Endodermal cell (in vitro differentiated cells): ENCODE measurements around the gene LAMC2. TPM values are rescaled to one million over a fixed set of nuclear protein-coding genes. Genes with fewer than 3 reads are reported as not detected.
A peak's percentile ranks its signal among the peaks of the same experiment; 100 is the strongest.

ENCODE experiments used
- DNase-seq: peaks from one replicate; pipeline ENCODE4 v3.0.0-alpha.2; 2017
- H3K27ac ChIP-seq: 2 replicates; pipeline ENCODE4 v1.5.1; 2013; ENCODE audit warnings: mild to moderate bottlenecking, low read depth, low read length, moderate library complexity
- H3K27me3 ChIP-seq: 2 replicates; pipeline ENCODE4 v1.6.1; 2013; ENCODE audit warnings: mild to moderate bottlenecking, low read length, moderate library complexity; ENCODE audit not compliant: insufficient read depth, control insufficient read depth, poor library complexity, severe bottlenecking
- H3K36me3 ChIP-seq: 2 replicates; pipeline ENCODE4 v1.7.0; 2013; ENCODE audit warnings: mild to moderate bottlenecking, low read length, moderate library complexity; ENCODE audit not compliant: control insufficient read depth, insufficient read depth
- H3K4me1 ChIP-seq: one replicate; pipeline ENCODE4 v1.7.0; 2013; ENCODE audit warnings: low read length; ENCODE audit not compliant: control insufficient read depth, insufficient read depth
- H3K4me3 ChIP-seq: 2 replicates; pipeline ENCODE4 v1.5.1; 2013; ENCODE audit warnings: mild to moderate bottlenecking, low read length, moderate library complexity
- H3K9ac ChIP-seq: 2 replicates; pipeline ENCODE4 v1.6.1; 2013; ENCODE audit warnings: mild to moderate bottlenecking, low read length, moderate library complexity; ENCODE audit not compliant: poor library complexity, severe bottlenecking; ENCODE audit errors: extremely low read depth
- H3K9me3 ChIP-seq: 2 replicates; pipeline ENCODE4 v1.6.1; 2013; ENCODE audit warnings: mild to moderate bottlenecking, low read length, moderate library complexity; ENCODE audit not compliant: control insufficient read depth
- H3K27ac Mint-ChIP-seq: 2 replicates; pipeline ENCODE4 v1.8.0; 2020; ENCODE audit warnings: mixed read lengths
- H3K27me3 Mint-ChIP-seq: 2 replicates; pipeline ENCODE4 v1.8.0; 2021; ENCODE audit warnings: mild to moderate bottlenecking, mixed read lengths; ENCODE audit not compliant: insufficient read depth
- H3K36me3 Mint-ChIP-seq: 2 replicates; pipeline ENCODE4 v1.8.0; 2020; ENCODE audit warnings: low read depth, mixed read lengths
- H3K4me1 Mint-ChIP-seq: 2 replicates; pipeline ENCODE4 v1.8.0; 2020; ENCODE audit warnings: mixed read lengths
- H3K4me3 Mint-ChIP-seq: 2 replicates; pipeline ENCODE4 v1.8.0; 2020; ENCODE audit warnings: mild to moderate bottlenecking, moderate library complexity, mixed read lengths
- H3K9me3 Mint-ChIP-seq: 2 replicates; pipeline ENCODE4 v1.8.0; 2020; ENCODE audit warnings: mild to moderate bottlenecking, mixed read lengths
- WGBS, 2 experiments: methylation state at CpG; one replicate each; pipeline versions ENCODE4 v1.1.5 to v1.1.7; 2013; ENCODE audit warnings: missing lambda C conversion rate in 2 of 2, mixed read lengths in 1 of 2; ENCODE audit not compliant: insufficient coverage in 1 of 2, insufficient read length in 1 of 2; 5-methylcytosine and 5-hydroxymethylcytosine counted together
- total RNA-seq, 2 donors: library from RNA; stranded (reverse); fragmentation: NEBNext Ultra II Directional in 1 of 2; extraction: Animal tissue kit (Norgen Biotek cat#: 25700) in 1 of 2; gene quantifications; 2 replicates in 1 of 2; 3 replicates in 1 of 2; pipeline ENCODE4 v1.2.1, GENCODE V29; 2021
- TF ChIP-seq, protein P1 (sequence below): fragments of 200-600 bp; sonication (generic); conservative IDR thresholded peaks from 2 replicates; pipeline ENCODE4 v1.5.0; 2021; ENCODE audit warnings: antibody characterized with exemption, mild to moderate bottlenecking

The LAMC2 gene
- total RNA-seq, 2 donors from 2014 or later: 2.8 to 4.8 TPM

DNA sequence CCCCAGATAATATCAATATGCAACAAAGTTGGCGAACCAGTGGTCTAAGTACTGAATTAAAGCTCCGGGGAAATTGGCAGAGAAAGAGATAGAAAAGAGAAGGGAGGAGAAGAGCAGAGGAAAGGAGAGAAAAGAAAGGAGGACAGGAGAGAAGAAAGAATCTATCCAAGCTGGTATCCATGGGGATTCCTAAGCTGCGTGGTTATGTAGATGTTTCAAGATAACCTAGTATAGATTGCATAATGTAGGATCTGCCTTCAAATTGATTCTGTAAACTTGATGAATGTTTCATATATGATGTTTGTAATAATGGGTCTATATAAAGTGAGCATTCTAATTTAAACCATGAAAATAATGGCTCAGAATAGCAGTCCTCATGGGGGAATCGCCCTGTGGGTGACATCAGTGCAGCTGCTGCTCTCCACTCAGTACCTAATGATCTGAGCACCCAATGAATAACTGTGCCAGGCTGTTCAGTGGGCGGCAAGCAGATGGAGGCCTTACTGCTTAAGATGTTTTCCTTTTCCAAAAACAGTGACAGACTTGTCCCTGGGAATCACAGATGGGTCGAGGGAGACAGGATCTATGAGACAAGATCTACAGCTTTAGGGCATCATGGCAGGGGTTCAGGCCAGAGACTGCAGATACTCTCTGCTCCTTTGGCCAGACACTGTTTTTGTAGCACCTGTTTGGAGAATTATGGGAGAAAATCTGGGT is 78.0 kb downstream of the LAMC2 start:
- no peaks in the 10 kb centered on the region for H3K4me1 ChIP-seq
- H3K4me1 Mint-ChIP-seq: no peaks in the 10 kb centered on the region
- no peak overlapping the region for H3K27ac Mint-ChIP-seq
- 71 to 77% methylated on average over 6 of the region's 6 CpGs for WGBS, 2 experiments
- H3K36me3 ChIP-seq: no peaks in the 10 kb centered on the region
- no peak overlapping the region for H3K4me3 Mint-ChIP-seq
- TF ChIP-seq, protein P1, sequence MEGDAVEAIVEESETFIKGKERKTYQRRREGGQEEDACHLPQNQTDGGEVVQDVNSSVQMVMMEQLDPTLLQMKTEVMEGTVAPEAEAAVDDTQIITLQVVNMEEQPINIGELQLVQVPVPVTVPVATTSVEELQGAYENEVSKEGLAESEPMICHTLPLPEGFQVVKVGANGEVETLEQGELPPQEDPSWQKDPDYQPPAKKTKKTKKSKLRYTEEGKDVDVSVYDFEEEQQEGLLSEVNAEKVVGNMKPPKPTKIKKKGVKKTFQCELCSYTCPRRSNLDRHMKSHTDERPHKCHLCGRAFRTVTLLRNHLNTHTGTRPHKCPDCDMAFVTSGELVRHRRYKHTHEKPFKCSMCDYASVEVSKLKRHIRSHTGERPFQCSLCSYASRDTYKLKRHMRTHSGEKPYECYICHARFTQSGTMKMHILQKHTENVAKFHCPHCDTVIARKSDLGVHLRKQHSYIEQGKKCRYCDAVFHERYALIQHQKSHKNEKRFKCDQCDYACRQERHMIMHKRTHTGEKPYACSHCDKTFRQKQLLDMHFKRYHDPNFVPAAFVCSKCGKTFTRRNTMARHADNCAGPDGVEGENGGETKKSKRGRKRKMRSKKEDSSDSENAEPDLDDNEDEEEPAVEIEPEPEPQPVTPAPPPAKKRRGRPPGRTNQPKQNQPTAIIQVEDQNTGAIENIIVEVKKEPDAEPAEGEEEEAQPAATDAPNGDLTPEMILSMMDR: no peak
- no peaks in the 10 kb centered on the region for H3K9me3 ChIP-seq
- H3K27ac ChIP-seq: no peak overlapping the region
- peaks cover 70% of the 10 kb centered on the region for H3K27me3 Mint-ChIP-seq
- H3K27me3 ChIP-seq: peaks cover 93% of the 10 kb centered on the region
- no peaks in the 10 kb centered on the region for H3K36me3 Mint-ChIP-seq
- H3K4me3 ChIP-seq: no peak overlapping the region
- H3K9ac ChIP-seq: no peak overlapping the region
- no peaks in the 10 kb centered on the region for H3K9me3 Mint-ChIP-seq
- peak; percentile 18 for DNase-seq

DNA sequence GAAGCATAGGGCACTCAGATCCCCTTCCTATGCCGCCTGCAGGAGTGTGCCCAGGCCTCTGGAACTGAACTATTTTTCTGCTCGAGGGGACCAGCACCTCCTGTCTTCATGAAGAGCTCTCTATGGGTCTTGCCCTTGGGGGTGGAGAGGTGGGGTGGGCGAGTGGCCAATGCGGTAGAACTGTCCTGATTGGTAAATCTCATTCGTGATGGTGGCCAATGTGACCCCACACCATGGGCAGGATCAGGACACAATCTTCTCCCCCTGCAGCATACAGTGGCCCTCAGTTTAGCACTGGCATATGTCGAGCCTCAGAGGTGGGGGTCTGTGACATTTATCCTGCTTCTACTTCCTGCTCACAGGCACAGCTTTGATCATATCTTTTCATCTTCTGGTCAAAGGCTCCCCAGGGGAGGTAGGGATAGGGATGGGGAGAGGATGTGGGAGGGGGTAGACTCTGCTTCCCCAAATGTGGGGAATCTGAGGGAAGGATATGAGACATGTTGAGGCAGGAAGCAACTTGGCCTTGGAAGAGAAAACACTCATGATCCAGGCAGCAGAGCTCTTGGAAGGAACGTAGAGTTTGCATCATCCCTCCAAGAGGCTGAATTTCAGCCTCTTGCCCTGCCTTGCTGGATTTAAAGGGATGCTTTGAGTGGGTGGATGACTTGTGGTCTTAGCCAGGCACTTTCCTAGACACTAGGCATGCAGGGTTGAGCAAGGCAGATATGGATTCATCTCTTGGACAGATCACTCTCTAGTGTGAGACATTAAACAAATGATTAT is 81.8 kb downstream of the LAMC2 start:
- DNase-seq: peak; percentile 36
- no peaks in the 10 kb centered on the region for H3K4me1 ChIP-seq
- H3K27me3 ChIP-seq: peaks cover 76% of the 10 kb centered on the region
- H3K9me3 Mint-ChIP-seq: no peaks in the 10 kb centered on the region
- H3K27me3 Mint-ChIP-seq: peaks cover 63% of the 10 kb centered on the region
- TF ChIP-seq, protein P1: no peak
- H3K27ac ChIP-seq: no peak overlapping the region
- no peak overlapping the region for H3K9ac ChIP-seq
- no peak overlapping the region for H3K4me3 Mint-ChIP-seq
- WGBS, 2 experiments: 84 to 88% methylated on average over 4 to 7 of the region's 7 CpGs
- H3K36me3 ChIP-seq: no peaks in the 10 kb centered on the region
- no peaks in the 10 kb centered on the region for H3K36me3 Mint-ChIP-seq
- no peak overlapping the region for H3K4me3 ChIP-seq
- H3K9me3 ChIP-seq: no peaks in the 10 kb centered on the region
- H3K27ac Mint-ChIP-seq: no peak overlapping the region
- peaks cover 9% of the 10 kb centered on the region for H3K4me1 Mint-ChIP-seq

DNA sequence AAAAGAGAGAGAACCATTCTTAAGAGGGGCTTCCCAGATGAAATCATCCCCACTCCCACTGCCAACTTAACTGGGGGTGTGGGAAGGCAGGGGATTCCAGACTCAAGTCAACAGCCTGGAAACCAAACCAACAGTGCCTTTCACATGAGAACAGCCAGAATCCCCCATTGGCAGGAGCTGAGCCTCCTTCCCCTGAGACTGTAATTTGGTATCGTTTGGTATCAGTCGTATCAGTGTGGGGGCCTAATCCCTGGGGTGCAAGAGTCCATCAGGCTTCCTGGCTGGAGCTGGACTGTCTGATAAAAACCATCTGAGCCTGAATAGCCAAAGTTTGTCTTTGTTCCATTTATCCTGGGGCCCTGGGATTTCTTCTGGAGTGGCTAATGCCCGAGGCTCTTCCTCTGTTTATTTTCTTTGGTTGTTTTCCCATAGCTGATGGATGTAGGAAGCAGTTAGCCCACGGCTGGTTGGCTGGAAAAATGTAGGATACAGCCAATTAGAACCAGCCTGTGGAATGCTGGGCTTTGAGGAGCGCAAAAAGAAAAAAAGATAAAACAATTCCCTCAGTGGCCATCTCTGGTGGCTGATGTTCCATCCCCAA is 84.6 kb downstream of the LAMC2 start:
- H3K27me3 ChIP-seq: peaks cover 60% of the 10 kb centered on the region
- H3K27ac Mint-ChIP-seq: no peak overlapping the region

More for the DNA sequence above, 84.6 kb downstream of the LAMC2 start:
- H3K36me3 ChIP-seq: no peaks in the 10 kb centered on the region
- WGBS, 2 experiments: 92% methylated on average over 3 to 5 of the region's 5 CpGs
- H3K27ac ChIP-seq: no peak overlapping the region
- TF ChIP-seq, protein P1: no peak
- Mint-ChIP-seq H3K36me3 (no peaks in the 10 kb centered on the region), H3K4me3 (no peak overlapping the region), H3K27me3 (peaks cover 43% of the 10 kb centered on the region), H3K4me1 (peaks cover 9% of the 10 kb centered on the region), H3K9me3 (no peaks in the 10 kb centered on the region)
- H3K4me1 ChIP-seq: no peaks in the 10 kb centered on the region
- H3K9ac ChIP-seq: no peak overlapping the region
- DNase-seq: peak; percentile 30
- H3K9me3 ChIP-seq: no peaks in the 10 kb centered on the region
- no peak overlapping the region for H3K4me3 ChIP-seq
